H1 (cell line): ENCODE measurements around the gene VDR. TPM values are rescaled to one million over a fixed set of nuclear protein-coding genes. Genes with fewer than 3 reads are reported as not detected.

ENCODE experiments used
- CTCF ChIA-PET: fragments of 300-600 bp; sonication (Branson Sonifier 250); formaldehyde crosslinking; loops from one replicate; lab custom pipeline; 2021; ENCODE audit not compliant: partially characterized antibody; lab: Charles Lee
- POLR2A ChIA-PET: fragments of 300-600 bp; sonication (Branson Sonifier 250); formaldehyde crosslinking; loops from one replicate; lab custom pipeline; 2021; ENCODE audit warnings: inconsistent platforms; ENCODE audit not compliant: partially characterized antibody; lab: Charles Lee
- DNase-seq, 2 experiments: peaks; one replicate each; pipeline versions ENCODE4 v3.0.0 to v3.0.0-alpha.2; 2010 to 2022; ENCODE audit warnings: low spot score in 2 of 2, low read depth in 1 of 2, mixed read lengths in 1 of 2
- FAIRE-seq: peaks from 2 replicates; lab custom pipeline; 2011; peaks lifted over from hg19 to GRCh38; lab: Jason Lieb, UNC
- H2AFZ ChIP-seq: 2 replicates; pipeline ENCODE4 v1.8.1; 2012; ENCODE audit warnings: low read length, inconsistent platforms
- H2AK5ac ChIP-seq: 2 replicates; pipeline ENCODE4 v1.6.1; 2013; ENCODE audit warnings: low read depth, low read length
- H2BK120ac ChIP-seq: replicated peaks from 2 replicates; pipeline ENCODE3; 2013; ENCODE audit warnings: low read depth, low read length, inconsistent platforms
- H2BK12ac ChIP-seq: 2 replicates; pipeline ENCODE4 v1.6.1; 2013; ENCODE audit warnings: low read depth, low read length
- H2BK15ac ChIP-seq: 2 replicates; pipeline ENCODE4 v1.6.1; 2013; ENCODE audit warnings: low read length
- H2BK20ac ChIP-seq: 2 replicates; pipeline ENCODE4 v1.6.1; 2013; ENCODE audit warnings: low read length
- H2BK5ac ChIP-seq: 2 replicates; pipeline ENCODE4 v1.6.1; 2013; ENCODE audit warnings: low read depth, low read length
- H3K14ac ChIP-seq: 2 replicates; pipeline ENCODE4 v1.6.1; 2013; ENCODE audit warnings: inconsistent platforms; ENCODE audit not compliant: insufficient read length
- H3K18ac ChIP-seq: 2 replicates; pipeline ENCODE4 v1.6.1; 2013; ENCODE audit warnings: low read length; ENCODE audit errors: extremely low read depth
- H3K23ac ChIP-seq: 2 replicates; pipeline ENCODE4 v1.6.1; 2013; ENCODE audit warnings: inconsistent platforms; ENCODE audit not compliant: insufficient read length
- H3K23me2 ChIP-seq: 2 replicates; pipeline ENCODE4 v1.6.1; 2013; ENCODE audit warnings: low read depth, low read length
- H3K27ac ChIP-seq: 2 replicates; pipeline ENCODE4 v1.6.1; 2011; ENCODE audit warnings: low read depth, low read length, inconsistent platforms
- H3K27me3 ChIP-seq, 4 experiments: replicated peaks in 1 of 4; 1 replicate in 1 of 4; 2 replicates in 3 of 4; pipeline versions ENCODE4 v1.6.1 to v1.8.1; 2011 to 2013; ENCODE audit warnings: low read length in 3 of 4, mild to moderate bottlenecking in 3 of 4, inconsistent platforms in 2 of 4, mixed read lengths in 2 of 4, moderate library complexity in 1 of 4; ENCODE audit not compliant: control insufficient read depth in 3 of 4, insufficient read depth in 3 of 4; ENCODE audit errors: extremely low read depth in 1 of 4
- H3K36me3 ChIP-seq, 4 experiments: 2 replicates each; pipeline versions ENCODE4 v1.6.1 to v1.8.1; 2011 to 2013; ENCODE audit warnings: mild to moderate bottlenecking in 4 of 4, low read length in 3 of 4, moderate library complexity in 2 of 4, control low read depth in 1 of 4, inconsistent platforms in 1 of 4; ENCODE audit not compliant: insufficient read depth in 4 of 4, control insufficient read depth in 2 of 4
- H3K4ac ChIP-seq: replicated peaks from 2 replicates; pipeline ENCODE3; 2013; ENCODE audit warnings: low read length, low read depth, mixed read lengths, inconsistent platforms; ENCODE audit not compliant: insufficient read length
- H3K4me1 ChIP-seq, 4 experiments: replicated peaks in 1 of 4; 1 replicate in 1 of 4; 2 replicates in 3 of 4; pipeline versions ENCODE4 v1.6.1 to v1.8.1; 2011 to 2013; ENCODE audit warnings: low read length in 3 of 4, inconsistent platforms in 2 of 4, mixed read lengths in 1 of 4; ENCODE audit not compliant: insufficient read depth in 4 of 4, control insufficient read depth in 3 of 4
- H3K4me2 ChIP-seq, 2 experiments: 2 replicates each; pipeline versions ENCODE4 v1.6.1 to v1.8.1; 2011 to 2013; ENCODE audit warnings: low read depth in 2 of 2, low read length in 2 of 2, control low read depth in 1 of 2, inconsistent platforms in 1 of 2, mild to moderate bottlenecking in 1 of 2; ENCODE audit not compliant: insufficient read depth in 1 of 2
- H3K4me3 ChIP-seq, 4 experiments: fragments of 200-600, 300-600 bp in 1 of 4; sonication (generic), shearing (Covaris generic), sonication (Bioruptor Twin) in 1 of 4; 2 replicates each; pipeline versions ENCODE4 v1.5.1 to v1.8.1; 2011 to 2016; ENCODE audit warnings: low read length in 4 of 4, low read depth in 3 of 4, control low read depth in 2 of 4, inconsistent platforms in 2 of 4, mild to moderate bottlenecking in 2 of 4, mixed read lengths in 1 of 4, moderate library complexity in 1 of 4; ENCODE audit not compliant: insufficient read depth in 2 of 4; ENCODE audit errors: extremely low read depth in 1 of 4
- H3K56ac ChIP-seq: replicated peaks from 2 replicates; pipeline ENCODE3; 2013; ENCODE audit warnings: low read depth, mild to moderate bottlenecking, mixed read lengths, low read length, inconsistent platforms; ENCODE audit not compliant: insufficient read length
- H3K79me1 ChIP-seq: 2 replicates; pipeline ENCODE4 v1.6.1; 2013; ENCODE audit warnings: low read depth, low read length, control low read depth
- H3K79me2 ChIP-seq, 2 experiments: 2 replicates each; pipeline versions ENCODE4 v1.6.1 to v1.8.1; 2012 to 2013; ENCODE audit warnings: low read length in 2 of 2, mild to moderate bottlenecking in 2 of 2, inconsistent platforms in 1 of 2; ENCODE audit not compliant: insufficient read depth in 2 of 2, control insufficient read depth in 1 of 2
- H3K9ac ChIP-seq, 4 experiments: replicated peaks in 1 of 4; 1 replicate in 1 of 4; 2 replicates in 3 of 4; pipeline versions ENCODE4 v1.6.1 to v1.8.1; 2011 to 2013; ENCODE audit warnings: low read depth in 3 of 4, low read length in 3 of 4, control low read depth in 2 of 4, mild to moderate bottlenecking in 2 of 4, moderate library complexity in 2 of 4, inconsistent platforms in 1 of 4; ENCODE audit errors: extremely low read depth in 1 of 4
- H3K9me3 ChIP-seq, 2 experiments: 2 replicates each; pipeline versions ENCODE4 v1.6.1 to v1.8.1; 2012 to 2013; ENCODE audit warnings: mild to moderate bottlenecking in 2 of 2, moderate library complexity in 2 of 2, control low read depth in 1 of 2, inconsistent platforms in 1 of 2, low read depth in 1 of 2, low read length in 1 of 2, mixed read lengths in 1 of 2; ENCODE audit not compliant: insufficient read depth in 2 of 2
- H4K20me1 ChIP-seq, 2 experiments: replicated peaks in 1 of 2; 2 replicates each; pipeline versions ENCODE3 to v1.8.1; 2011 to 2013; ENCODE audit warnings: inconsistent platforms in 2 of 2, low read length in 2 of 2, mild to moderate bottlenecking in 1 of 2; ENCODE audit not compliant: insufficient read depth in 2 of 2, control insufficient read depth in 1 of 2
- H4K5ac ChIP-seq: 2 replicates; pipeline ENCODE4 v1.6.1; 2013; ENCODE audit warnings: low read length, low read depth, mixed read lengths, inconsistent platforms; ENCODE audit not compliant: insufficient read length
- H4K8ac ChIP-seq: 2 replicates; pipeline ENCODE4 v1.8.0; 2013; ENCODE audit warnings: mild to moderate bottlenecking, moderate library complexity, low read length, inconsistent platforms; ENCODE audit not compliant: insufficient read depth; ENCODE audit errors: extremely low read depth
- H4K91ac ChIP-seq: replicated peaks from 2 replicates; pipeline ENCODE3; 2013; ENCODE audit warnings: low read length, mixed read lengths, inconsistent platforms; ENCODE audit not compliant: insufficient read length
- ATF2 ChIP-seq: IDR thresholded peaks from 2 replicates; pipeline ENCODE4 v1.6.1; 2012; ENCODE audit warnings: low read length, inconsistent platforms
- ATF3 ChIP-seq: IDR thresholded peaks from 2 replicates; pipeline ENCODE4 v1.6.1; 2011; ENCODE audit warnings: low read depth, mild to moderate bottlenecking, low read length; ENCODE audit not compliant: insufficient read depth
- HDAC6 ChIP-seq: IDR thresholded peaks from one replicate; pipeline ENCODE4 v1.7.1; 2012; ENCODE audit warnings: low read depth, mild to moderate bottlenecking, inconsistent platforms, low read length, moderate library complexity
- JUN ChIP-seq: IDR thresholded peaks from 2 replicates; pipeline ENCODE4 v1.6.1; 2011; ENCODE audit warnings: low read depth, mild to moderate bottlenecking, improper control_type of control experiment, low read length
- KDM1A ChIP-seq: fragments of 200-600, 300-600 bp; sonication (generic); IDR thresholded peaks from 2 replicates; pipeline ENCODE4 v1.7.1; 2016; ENCODE audit warnings: mild to moderate bottlenecking, low read length, borderline replicate concordance
- MAFK ChIP-seq: IDR thresholded peaks from 2 replicates; pipeline ENCODE4 v1.6.1; 2012; ENCODE audit warnings: low read depth, mild to moderate bottlenecking, improper control_type of control experiment, low read length
- NRF1 ChIP-seq: IDR thresholded peaks from 2 replicates; pipeline ENCODE4 v1.6.1; 2011; ENCODE audit warnings: mild to moderate bottlenecking, low read depth, low read length, improper control_type of control experiment
- RFX5 ChIP-seq: IDR thresholded peaks from 2 replicates; pipeline ENCODE4 v1.6.1; 2011; ENCODE audit warnings: low read depth, low read length, improper control_type of control experiment, borderline replicate concordance
- SAP30 ChIP-seq: fragments of 300-600 bp; sonication (generic); IDR thresholded peaks from 2 replicates; pipeline ENCODE4 v1.7.1; 2012; ENCODE audit warnings: low read length, moderate library complexity, mild to moderate bottlenecking, inconsistent platforms; ENCODE audit not compliant: insufficient read depth, insufficient replicate concordance
- SP1 ChIP-seq: IDR thresholded peaks from 2 replicates; pipeline ENCODE4 v1.6.1; 2011; ENCODE audit warnings: low read depth, low read length
- WGBS, 2 experiments: shearing (Covaris generic) in 1 of 2; methylation state at CpG; one replicate each; pipeline versions ENCODE4 v1.1.6 to v1.1.7; 2013 to 2015; ENCODE audit warnings: low lambda C conversion rate in 2 of 2, mixed read lengths in 2 of 2, inconsistent platforms in 1 of 2, low coverage in 1 of 2, missing lambda C conversion rate in 1 of 2; ENCODE audit not compliant: insufficient replicate concordance in 2 of 2, insufficient coverage in 1 of 2, insufficient read length in 1 of 2; ENCODE audit errors: extremely low coverage in 1 of 2, missing lambda C conversion rate in 1 of 2; 5-methylcytosine and 5-hydroxymethylcytosine counted together
- polyA plus RNA-seq, 7 experiments: library from polyadenylated mRNA; depleted of rRNA in 3 of 7; stranded (reverse) in 5 of 7; unstranded in 2 of 7; fragments of >200 nt in 5 of 7; fragments of 200-250 nt in 2 of 7; gene quantifications; 1 replicate in 5 of 7; 2 replicates in 1 of 7; 4 replicates in 1 of 7; pipeline versions ENCODE4 v1.2.1 to v1.2.3, GENCODE V29; 2011 to 2013; ENCODE audit warnings: missing spikeins in 2 of 7, mixed read lengths in 2 of 7
- total RNA-seq: library from RNA; stranded (reverse); fragmentation: NEBNext Ultra II Directional; extraction: Animal tissue kit (Norgen Biotek cat#: 25700); gene quantifications from 2 replicates; pipeline ENCODE4 v1.2.1, GENCODE V29; 2021
- TF ChIP-seq, protein P1 (sequence below): IDR thresholded peaks from 2 replicates; pipeline ENCODE4 v1.6.1; 2012; ENCODE audit warnings: inconsistent platforms

VDR gene
- total and polyA plus RNA-seq, 2 of the 8 experiments (the other 6 are each of a cell fraction or from before 2014, with no cell fraction given) = 0.44 to 0.65 TPM

DNA sequence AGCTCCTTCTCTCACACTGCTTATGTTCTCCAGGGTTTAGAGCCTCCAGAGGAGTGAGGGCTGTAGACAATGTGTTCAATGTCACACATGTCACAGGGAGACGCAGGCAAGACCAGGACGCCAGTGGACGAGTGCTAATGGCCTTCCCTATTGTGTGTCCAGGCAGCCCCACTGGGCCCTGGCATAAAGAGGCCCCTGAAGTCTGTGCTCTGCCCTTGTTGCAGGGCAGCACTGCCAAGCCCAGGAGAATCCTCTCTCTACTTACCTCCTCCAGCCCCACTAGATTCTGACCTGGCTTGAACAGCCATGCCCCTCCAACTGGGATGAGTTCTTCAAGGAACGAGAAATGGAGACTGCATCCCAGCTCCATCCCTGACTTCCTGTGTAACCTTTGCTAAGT is 33.8 kb upstream of the VDR start:
- H2BK12ac ChIP-seq = no peak overlapping the region
- H3K9ac ChIP-seq = no peak overlapping the region
- no peak overlapping the region for H3K4me3 ChIP-seq
- no peaks in the 10 kb centered on the region for H3K79me2 ChIP-seq
- H2AFZ ChIP-seq = no peak overlapping the region
- H3K4me1 ChIP-seq = peaks cover 0 to 16% (median 13%) of the 10 kb centered on the region in 4 experiments; a peak in 5 of 7 replicates
- no peak for FAIRE-seq
- H3K9me3 ChIP-seq = no peaks in the 10 kb centered on the region
- H3K4me2 ChIP-seq = no peak overlapping the region
- no peak overlapping the region for H2AK5ac ChIP-seq
- no peak overlapping the region for H4K91ac ChIP-seq
- peaks cover 0 to 24% (median 16%) of the 10 kb centered on the region in 4 experiments; a peak in 5 of 7 replicates for H3K27me3 ChIP-seq
- no peak overlapping the region for H3K18ac ChIP-seq
- no peak overlapping the region for H3K14ac ChIP-seq
- no peak overlapping the region for H2BK20ac ChIP-seq
- H2BK120ac ChIP-seq = no peak overlapping the region
- H3K23ac ChIP-seq = no peak overlapping the region
- H3K36me3 ChIP-seq = no peaks in the 10 kb centered on the region
- H3K56ac ChIP-seq = no peak overlapping the region
- H3K23me2 ChIP-seq = peaks cover 3% of the 10 kb centered on the region; the same call in 1 of the 2 replicates
- ChIA-PET POLR2A (interaction anchor here (0.6 to 1.4 kb wide), 3 partner anchors 22 to 253 kb away, joined by 3 to 4 read pairs (median 3); partner anchors contain the start of gene VDR), CTCF (interaction anchor here (1.1 to 1.3 kb wide), 4 partner anchors 12 to 248 kb away, joined by 3 to 4 read pairs (median 4); no protein-coding TSS in a partner anchor)
- no peak overlapping the region for H4K8ac ChIP-seq
- no peaks in the 10 kb centered on the region for H4K20me1 ChIP-seq
- no peak overlapping the region for H4K5ac ChIP-seq
- WGBS, 2 experiments = 85% methylated on average over 4 of the region's 4 CpGs; no CpG with 5 or more reads in 1 of the 2 experiments
- no peak for DNase-seq
- H2BK5ac ChIP-seq = no peak overlapping the region
- no peak overlapping the region for H3K27ac ChIP-seq
- H3K79me1 ChIP-seq = no peaks in the 10 kb centered on the region
- no peak overlapping the region for H2BK15ac ChIP-seq
- H3K4ac ChIP-seq = no peak overlapping the region
- no peak for TF ChIP-seq JUN
- no peak for TF ChIP-seq NRF1
- no peak for TF ChIP-seq RFX5
- no peak for TF ChIP-seq ATF2
- TF ChIP-seq KDM1A = no peak
- TF ChIP-seq, protein P1, sequence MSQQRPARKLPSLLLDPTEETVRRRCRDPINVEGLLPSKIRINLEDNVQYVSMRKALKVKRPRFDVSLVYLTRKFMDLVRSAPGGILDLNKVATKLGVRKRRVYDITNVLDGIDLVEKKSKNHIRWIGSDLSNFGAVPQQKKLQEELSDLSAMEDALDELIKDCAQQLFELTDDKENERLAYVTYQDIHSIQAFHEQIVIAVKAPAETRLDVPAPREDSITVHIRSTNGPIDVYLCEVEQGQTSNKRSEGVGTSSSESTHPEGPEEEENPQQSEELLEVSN = no peak
- TF ChIP-seq SP1 = no peak
- no peak for TF ChIP-seq HDAC6
- no peak for TF ChIP-seq MAFK
- TF ChIP-seq ATF3 = no peak
- no peak for TF ChIP-seq SAP30
